ENCODE results near the gene CAVIN3.

GRCh38 chr11:6354651-6355485 lies 34.6 kb upstream of the CAVIN3 start:
- TF ChIP-seq CTCF (IDR thresholded peaks at IDR 0.05 in 2 of 3, conservative IDR thresholded peaks at IDR 0.05 in 1 of 3; ENCODE audit: borderline replicate concordance in 1 of 3, insufficient read depth in 1 of 3, low read depth in 2 of 3, low read length in 2 of 3) (no peak), EZH2phosphoT487 (IDR thresholded peaks at IDR 0.05; ENCODE audit: borderline replicate concordance) (no peak)

All from HCT116 (cell line).